Activated CD8-positive, alpha-beta memory T cell treated with anti-CD3 and anti-CD28 coated beads for 24 hours (primary cell): ENCODE measurements around the gene MYO9A.

Source experiments
- DNase-seq: peaks from one replicate; pipeline ENCODE4 v3.0.0-alpha.2; 2020

Gene MYO9A

DNA sequence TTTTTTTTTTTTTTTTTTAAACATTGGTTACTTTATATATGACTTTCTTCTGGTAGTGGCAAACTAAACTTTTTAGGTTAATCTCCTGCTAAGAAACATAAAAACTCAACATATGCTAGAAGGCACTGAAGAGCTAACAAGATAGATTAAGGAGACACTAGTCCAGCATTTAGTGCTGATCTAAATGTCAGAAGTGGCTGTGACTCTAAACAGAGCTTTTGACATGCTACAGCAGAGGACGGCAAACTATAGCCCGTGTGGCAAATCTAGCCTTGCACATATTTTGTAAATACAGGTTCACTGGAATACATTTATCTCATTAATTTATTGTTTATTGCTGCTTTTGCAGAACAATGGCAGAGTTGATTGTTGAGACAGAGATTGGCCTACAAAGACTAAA lies 287.0 kb downstream of the MYO9A start:
- no peak for DNase-seq

DNA sequence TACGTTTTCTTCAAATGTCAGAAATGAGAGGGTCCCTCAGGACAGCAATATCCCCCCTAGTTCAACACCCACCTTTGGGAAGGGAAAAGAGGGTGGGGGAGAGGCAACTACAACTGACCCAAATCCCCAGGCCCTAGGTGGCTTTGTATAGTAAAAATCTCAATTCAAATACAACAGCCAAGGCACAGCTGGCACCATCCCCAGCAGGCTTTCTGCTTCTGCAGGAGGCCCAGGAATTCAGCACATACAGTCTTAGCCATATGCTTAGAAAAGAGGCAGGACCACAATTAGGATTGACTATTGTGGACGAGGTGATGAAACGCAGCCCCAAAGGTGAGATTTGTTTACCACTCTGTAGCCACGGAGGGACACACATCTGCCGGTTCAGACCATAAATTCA lies 291.8 kb downstream of the MYO9A start:
- DNase-seq: no peak

DNA sequence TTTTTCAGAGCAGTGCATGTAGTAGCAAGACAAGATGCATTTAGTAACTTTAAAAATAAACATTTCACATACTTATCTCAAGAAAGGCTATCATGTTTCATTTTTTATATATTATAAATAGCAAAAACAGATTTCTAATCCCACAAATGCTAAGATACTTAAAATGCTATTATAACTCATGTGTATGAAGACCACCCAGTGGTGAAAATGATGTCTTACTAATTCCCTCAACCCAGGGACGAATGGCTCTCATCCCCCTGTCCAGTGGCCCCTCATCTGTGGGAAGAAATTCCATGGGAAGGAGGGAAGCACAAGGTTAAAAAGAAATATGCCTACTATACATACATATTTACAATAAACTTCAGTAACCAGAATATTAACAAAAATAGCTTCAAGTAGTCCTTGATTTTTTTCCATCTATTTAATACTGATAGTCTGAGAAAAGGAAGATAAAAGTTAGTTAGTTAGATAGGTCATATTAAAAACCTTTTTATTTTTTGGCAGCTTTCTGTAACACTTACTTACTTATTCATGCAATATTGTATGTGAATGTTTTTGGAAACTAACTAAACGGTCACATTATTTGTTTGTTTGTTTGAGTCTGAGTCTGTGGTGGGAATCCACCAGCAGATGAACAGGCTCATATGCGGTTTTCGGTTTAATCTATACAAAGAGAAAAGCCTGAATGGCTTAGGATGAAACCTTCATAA lies 292.8 kb downstream of the MYO9A start:
- no peak for DNase-seq

DNA sequence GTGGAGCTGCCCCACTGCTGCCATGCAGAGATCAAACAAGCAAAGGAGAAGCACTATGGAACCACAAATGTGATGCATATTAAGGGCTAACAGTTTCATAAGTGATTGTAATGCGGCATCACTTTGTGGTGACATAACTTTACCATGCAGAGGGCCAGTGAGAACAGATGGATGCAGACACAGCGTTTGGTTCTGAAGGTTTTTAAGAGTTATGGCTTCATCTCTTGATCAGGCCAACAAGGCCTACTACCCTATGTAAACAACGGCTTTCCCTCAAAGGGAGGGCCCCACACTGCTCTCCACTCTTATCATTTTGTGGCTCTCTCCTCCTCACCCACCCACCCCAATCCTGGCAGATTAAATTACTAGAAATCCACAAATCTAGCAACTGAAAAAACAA lies 294.1 kb downstream of the MYO9A start:
- DNase-seq: no peak

DNA sequence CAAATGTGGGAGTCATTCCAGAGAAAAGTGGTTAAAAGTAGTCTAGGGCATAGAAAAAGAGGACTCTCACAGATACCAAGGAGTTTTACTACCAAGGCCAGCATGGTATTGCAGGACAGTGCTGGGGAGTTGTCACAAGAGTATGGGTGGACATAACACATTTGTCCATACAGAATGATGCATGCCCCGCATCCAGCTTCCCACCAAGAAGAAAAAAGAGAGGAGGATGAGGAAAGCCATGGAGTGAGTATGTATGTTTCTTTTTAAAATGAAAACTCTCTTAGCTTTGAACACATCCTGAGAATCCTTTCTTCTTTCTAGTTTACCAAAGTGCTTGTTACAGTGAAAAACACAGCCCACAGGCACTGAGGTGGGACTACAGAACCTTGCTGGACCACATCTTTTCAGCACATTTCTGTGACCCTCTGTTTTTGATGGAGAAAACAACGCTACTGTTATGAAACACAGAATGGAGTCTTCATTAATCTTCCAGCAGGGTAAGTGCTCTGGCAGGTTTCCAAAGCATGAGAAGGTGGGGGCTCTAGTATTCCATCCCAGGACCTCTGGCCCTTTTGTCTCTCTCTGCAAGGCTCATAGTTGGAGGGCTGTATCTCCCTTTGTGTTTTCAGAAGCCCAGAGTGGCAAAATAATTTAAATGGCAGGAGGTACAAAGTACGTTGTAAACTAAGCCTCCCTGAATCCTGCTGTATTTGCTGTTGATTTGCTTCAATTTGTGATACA lies 294.9 kb downstream of the MYO9A start:
- no peak for DNase-seq

DNA sequence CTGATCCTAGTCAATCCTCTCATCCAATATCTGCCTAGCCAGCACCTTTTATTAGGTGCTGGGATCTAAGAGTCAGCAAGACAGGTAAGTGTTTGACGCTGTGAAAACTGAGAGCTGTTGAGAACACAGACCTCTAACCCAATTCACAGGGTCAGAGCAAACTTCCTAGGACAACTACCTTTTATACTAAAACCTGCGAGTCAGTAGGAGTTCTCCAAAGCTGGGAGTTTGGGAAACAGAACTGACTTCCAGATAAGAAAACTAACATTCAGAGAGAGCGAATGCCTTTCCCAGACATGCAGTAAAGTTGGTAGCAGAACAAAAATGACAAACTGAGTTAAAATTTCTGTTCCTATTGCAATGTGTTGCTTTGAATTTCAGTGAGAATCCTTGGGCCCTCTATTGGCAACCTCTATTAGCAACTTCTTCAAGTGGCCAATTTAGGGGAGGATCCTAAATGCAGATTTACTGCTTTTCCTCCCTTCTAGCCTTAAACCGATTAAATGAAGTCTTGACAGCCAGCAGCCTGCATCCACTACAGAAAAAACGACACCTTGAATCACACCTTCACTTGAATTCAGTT lies 296.3 kb downstream of the MYO9A start:
- no peak for DNase-seq

DNA sequence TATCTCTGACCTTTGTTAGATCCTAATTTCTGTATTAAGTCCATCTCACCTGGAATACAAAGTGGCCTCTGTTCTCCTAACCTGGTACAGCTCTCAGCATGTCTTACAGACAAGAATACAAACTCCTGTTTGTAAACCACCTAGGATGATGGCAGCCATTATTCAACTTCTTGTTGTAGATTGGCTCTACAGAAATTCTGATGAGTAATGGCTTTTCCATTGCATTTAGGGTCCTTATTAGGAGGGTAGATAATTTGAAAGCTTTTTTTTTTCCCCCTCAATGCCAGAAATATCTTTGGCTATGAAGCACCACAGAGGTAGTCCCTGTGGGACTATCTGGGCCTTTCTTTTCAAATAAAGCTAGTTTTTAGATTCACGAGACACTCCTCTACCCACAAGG lies 297.8 kb downstream of the MYO9A start:
- DNase-seq: no peak

DNA sequence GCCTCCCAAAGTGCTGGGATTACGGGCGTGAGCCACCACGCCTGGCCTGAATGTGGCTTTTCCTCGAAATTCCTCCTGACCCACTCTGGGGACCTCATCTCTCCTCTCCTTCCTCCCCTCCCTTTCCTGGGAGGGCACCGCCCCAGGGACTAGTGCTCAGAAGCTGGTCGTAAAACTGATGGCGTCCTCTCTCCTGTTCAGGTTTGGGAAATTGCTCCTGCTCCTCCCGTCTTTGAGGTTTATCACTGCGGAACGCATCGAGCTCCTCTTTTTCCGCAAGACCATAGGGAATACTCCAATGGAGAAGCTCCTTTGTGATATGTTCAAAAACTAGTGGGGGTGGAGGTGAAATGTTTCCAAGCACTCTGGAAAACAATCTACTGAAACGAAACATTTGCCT lies 300.6 kb downstream of the MYO9A start:
- DNase-seq: no peak

DNA sequence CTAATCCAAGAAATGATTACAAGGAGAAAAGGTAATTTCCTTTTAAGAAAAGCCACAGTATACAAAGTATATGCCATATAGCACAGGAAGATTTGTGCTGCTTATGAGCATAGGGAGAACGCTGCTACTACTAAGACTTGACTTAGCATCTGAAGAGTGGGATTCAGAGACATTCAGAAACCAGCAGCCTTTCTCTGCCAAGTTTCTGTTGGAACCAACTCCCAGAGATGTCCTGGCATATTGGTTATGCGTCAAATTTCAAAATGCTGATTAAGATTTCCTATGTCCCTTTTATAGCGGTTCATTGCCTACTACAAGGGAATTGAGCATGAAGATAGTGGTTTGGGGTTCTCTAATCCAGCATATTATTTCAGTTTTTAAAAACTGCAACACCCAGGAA lies 302.6 kb downstream of the MYO9A start:
- no peak for DNase-seq

DNA sequence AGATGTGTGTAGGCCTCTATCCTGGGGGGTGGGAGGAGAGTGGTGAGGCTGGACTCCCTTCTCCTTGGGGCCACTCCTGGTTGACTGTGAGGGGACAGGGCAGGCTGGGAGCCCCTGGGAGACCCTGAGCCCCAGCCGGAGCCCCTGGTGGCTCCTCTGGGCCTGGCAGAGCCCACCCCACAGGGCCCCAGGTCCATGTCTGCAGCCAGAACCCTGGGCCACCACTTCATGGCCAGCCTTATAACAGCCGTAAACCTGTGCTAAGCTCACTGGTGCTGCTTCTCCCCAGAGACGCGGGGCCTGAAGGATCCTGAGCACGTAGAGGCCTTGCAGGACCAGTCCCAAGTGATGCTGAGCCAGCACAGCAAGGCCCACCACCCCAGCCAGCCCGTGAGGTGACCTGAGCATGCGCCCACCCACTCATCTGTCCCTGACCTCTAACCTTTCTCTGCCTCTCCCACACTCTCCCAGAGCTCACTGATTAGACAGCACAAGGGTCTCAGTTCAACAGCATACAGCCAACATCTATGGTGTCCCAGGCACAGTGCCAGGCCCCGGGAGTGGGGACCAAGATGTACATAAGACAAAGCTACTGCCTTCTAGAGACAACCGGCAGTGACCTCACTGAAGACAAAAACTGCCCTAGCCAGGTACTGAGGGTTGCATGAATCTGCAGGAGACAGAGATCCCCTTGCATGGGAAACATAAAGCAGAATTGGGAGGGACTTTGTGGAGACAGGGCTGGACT lies 304.1 kb downstream of the MYO9A start:
- no peak for DNase-seq

DNA sequence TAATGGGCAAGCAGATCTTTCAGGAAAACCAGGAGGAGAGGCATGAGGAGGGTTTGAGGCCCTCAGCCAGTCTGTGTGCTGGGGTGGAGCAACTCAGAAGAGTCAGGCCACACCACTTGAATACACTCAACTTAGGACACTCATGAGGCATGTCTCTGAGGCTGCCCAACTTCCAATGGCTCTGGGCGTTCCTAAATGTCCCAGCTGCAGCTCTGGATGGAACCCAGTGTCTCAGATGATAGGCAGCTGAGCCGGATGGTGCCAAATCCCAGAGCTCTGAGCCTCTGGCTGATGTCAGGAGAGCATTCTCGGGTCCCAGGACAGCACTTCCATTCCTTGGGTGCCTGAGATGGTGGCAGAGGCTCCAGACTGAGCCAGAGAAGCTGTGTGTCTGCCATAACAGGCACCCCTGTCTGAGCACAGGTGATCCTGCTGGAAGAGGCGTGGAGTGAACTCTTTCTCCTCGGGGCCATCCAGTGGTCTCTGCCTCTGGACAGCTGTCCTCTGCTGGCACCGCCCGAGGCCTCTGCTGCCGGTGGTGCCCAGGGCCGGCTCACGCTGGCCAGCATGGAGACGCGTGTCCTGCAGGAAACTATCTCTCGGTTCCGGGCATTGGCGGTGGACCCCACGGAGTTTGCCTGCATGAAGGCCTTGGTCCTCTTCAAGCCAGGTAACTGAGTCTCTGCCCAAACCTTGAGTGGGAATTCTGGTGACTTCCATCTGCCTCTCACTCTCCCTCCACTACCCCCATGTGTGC lies 304.8 kb downstream of the MYO9A start:
- no peak for DNase-seq

DNA sequence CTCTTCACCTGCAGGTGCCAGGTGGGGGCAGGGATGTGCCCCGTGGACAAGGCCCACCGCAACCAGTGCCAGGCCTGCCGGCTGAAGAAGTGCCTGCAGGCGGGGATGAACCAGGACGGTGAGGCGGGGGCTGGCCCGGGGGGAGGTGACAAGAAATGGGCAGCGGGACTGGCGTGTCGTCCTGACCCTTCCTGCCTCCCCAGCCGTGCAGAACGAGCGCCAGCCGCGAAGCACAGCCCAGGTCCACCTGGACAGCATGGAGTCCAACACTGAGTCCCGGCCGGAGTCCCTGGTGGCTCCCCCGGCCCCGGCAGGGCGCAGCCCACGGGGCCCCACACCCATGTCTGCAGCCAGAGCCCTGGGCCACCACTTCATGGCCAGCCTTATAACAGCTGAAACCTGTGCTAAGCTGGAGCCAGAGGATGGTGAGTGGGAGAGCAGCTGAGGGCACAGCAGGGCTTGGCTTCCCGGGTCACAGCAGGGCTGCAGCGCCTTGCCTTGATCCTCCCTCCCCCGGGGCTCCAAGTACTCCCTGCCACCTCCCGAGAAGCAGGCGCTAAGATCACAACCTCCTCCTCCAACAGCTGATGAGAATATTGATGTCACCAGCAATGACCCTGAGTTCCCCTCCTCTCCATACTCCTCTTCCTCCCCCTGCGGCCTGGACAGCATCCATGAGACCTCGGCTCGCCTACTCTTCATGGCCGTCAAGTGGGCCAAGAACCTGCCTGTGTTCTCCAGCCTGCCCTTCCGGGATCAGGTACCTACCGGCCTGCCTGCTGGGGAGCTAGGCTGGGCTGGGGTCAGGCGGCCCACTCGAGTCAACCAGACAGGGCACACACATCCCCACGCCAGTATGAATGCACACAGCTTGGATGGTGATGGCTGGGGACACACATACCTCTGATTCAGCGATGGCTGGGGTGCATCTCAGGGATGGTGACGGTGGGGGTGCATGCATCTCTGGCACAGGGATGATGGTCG lies 305.9 kb downstream of the MYO9A start:
- DNase-seq: no peak

DNA sequence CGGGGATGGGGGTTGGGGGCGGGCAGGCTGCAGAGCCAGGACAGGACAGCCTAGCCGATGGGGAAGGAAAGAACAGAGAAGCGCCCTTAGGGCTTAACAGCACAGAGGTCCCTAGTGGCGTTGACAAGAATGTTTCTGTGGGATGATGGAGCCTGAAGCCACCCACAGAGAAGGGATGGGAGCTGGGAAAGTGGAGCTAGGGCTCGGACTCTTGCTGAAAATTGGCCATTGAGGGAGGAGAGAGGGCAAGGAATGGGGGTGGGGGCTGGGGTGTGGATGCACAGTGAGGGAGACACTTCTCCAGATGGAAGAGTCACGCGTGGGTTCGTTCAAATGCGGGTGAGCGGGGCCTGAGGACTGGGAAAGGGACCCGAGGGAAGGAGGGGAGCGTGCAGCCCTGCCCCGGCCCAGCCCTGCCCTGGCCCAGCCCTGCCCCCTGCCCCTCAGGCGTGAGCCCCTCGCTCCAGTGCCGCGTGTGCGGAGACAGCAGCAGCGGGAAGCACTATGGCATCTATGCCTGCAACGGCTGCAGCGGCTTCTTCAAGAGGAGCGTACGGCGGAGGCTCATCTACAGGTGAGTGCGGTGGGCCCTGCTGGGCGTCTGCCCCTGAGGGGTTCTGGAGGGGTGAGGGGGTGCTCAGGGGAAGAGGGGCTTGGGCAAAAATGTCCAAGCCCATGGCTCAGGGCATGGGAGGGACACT lies 306.8 kb downstream of the MYO9A start:
- DNase-seq: no peak

DNA sequence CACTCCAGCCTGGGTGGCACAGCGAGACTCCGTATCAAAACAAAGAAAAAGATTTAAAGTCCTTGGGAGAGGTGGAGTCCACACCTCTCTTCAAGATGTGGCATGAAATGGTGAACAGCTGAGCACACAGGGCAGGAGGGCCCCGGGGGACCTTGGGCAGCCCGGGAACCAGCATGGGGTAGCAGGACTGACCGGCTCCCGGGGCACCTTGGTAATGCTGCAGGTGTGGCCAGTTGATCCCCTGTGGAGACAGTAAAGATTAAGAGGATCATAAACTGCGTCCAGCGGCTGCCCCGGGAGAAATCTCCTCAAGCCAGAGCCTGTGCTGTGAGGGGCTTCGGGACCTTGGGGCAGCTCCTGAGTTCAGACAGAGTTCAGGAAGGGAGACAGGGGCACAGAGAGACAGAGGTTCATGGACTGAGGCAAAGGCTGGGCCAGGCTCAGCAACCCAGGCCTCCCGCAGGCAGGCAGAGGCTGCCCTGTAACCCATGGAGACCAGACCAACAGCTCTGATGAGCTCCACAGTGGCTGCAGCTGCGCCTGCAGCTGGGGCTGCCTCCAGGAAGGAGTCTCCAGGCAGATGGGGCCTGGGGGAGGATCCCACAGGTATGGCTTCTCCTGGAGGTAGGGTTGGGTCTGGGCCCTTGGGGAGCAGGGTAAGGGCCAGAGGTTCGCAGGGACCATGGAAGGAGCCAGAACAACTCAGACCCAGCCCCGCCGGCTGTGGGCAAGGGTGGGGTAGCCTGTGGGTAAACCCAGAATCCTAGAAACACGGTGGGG lies 307.5 kb downstream of the MYO9A start, which contains the start of gene NR2E3:
NR2E3 (plus strand) TSS at position 299 of the 780 bp plus-strand sequence; CDS start at position 489, 190 bp downstream.
- no peak for DNase-seq

DNA sequence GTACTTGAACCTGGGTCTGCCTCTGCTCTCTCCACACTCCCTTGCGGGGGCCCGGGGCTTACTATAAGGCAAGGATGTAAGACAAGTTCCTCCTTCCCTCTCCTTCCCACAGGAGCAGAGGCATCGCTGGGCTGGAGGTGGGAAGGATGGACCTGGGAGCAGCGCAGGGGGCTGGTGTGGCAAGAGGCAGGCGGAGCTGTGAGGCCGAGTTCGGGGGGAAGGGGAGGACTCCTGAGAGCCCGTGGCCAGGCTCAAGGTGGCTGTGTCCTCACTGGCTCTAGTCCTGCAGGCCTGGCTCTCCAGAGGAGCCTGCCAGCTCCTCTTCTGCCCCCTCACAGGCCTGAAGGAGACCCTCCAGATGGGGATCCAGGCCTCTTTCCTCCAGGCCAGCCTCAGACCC lies 308.6 kb downstream of the MYO9A start:
- no peak for DNase-seq

DNA sequence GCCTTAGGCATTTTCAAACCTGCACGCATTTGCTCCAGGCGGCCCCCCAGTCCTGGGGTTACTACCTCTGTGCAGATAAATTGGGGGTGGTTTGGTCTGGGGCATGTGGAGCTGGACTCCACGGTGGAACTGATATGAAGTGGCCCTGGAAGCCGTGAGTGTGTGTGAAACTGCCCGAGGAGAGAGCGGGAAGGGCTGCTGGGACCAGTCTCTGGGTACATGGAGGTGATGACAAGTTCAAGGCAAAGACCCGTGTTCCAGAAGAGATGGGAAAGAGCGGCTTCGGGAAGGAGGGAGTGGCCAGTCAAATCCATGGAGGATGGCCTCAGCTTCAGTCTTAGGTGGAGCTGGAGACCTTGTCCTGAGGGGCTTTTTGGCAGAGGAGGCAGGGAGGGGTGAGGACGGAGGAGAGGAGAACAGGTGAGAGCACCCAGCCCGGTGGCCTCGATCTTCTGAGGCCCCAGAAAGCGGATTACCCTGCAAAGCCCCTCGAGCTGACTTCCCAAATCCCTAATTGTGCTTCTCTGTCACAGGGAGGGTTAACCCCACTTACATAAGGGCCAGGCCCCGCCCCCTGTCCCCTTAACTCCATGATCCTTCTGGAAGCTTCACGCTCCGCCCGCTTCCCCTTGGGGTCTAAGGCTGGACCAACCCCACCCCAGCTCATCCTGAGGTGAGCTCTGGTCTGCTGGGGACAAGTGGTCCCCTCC lies 309.5 kb downstream of the MYO9A start:
- no peak for DNase-seq

DNA sequence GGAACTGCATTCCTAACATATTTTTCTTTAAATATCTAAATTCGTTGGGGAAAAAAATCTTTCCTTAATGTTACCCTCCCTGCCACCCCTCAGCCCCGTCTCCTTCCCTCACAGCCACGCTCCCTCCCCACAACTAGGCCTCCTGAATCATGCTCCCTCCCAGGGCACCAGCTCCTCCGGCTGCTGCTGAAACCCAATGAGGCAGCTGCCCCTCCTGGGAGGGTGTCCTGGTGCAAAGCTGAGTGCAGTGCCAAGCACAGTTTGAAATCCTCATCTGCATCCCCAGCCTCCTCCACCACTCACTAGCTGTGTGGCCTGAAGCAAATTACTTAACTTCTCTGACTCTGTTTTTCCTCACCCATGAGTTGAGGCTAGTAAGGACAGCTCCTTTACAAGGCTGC lies 310.3 kb downstream of the MYO9A start:
- no peak for DNase-seq

DNA sequence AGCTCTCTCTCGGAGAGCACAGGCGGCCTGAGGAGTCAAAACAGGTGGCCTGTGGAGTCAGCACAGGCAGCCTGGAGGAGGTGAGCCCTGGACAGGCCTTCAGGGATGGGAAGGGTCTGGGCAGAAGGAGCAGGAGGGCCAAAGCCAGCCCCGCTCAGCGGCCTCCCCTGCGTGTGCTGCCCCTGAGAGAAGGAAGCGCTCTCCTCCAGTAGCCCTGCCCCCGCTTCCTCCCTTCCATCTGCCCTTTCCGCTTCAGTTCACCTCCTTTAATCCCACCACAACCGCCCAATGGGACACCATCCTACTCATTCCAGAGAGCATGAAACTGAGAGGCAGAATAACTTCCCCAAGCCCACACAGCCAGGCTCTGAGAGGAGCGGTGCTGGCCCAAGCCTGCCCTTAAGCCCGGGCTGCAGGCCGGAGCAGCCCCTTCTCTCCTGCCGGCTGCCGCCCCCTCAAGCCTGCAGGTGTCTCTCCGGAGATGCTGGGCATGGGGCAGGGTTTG lies 310.8 kb downstream of the MYO9A start:
- no peak for DNase-seq

DNA sequence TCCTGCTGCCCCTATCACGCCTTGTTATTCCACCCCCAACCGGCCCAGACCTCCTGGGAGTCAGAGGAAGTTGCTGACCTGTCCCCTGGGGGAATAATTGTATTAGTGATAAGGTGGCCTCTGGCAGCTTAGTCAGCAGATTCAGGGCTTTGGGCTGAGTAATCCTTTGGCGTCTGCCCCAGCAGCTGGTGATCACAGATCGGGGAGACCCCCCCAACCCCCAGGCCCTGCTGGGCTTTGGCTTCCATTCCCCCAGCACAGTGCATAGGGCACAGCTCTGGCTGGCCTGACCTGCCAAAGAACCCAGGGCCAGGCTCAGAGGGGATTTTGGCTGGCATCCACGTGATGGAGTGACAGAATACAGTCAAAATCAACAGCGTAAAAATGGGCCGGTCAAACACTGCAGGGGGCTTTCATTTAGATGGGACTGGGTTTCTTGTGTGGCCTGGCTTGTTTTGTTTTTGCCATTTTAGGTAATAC lies 311.5 kb downstream of the MYO9A start:
- DNase-seq: no peak
